Parathyroid adenoma (tissue), 2 donors: ENCODE data around the gene RTL9.

Source experiments
- H2AFZ ChIP-seq: fragments of 300-600 bp; sonication (generic); one replicate; pipeline ENCODE4 v1.7.0; 2017; ENCODE audit warnings: antibody characterized with exemption, mild to moderate bottlenecking
- H3K27ac ChIP-seq: fragments of 300-600 bp; sonication (generic); one replicate; pipeline ENCODE4 v1.7.0; 2017
- H3K27me3 ChIP-seq: fragments of 300-600 bp; sonication (generic); one replicate; pipeline ENCODE4 v1.7.0; 2017; ENCODE audit warnings: low read length; ENCODE audit not compliant: control insufficient read depth, insufficient read depth
- H3K36me3 ChIP-seq: fragments of 300-600 bp; sonication (generic); one replicate; pipeline ENCODE4 v1.7.0; 2017; ENCODE audit warnings: low read length; ENCODE audit not compliant: control insufficient read depth, insufficient read depth
- H3K4me1 ChIP-seq: fragments of 300-600 bp; sonication (generic); one replicate; pipeline ENCODE4 v1.7.0; 2017; ENCODE audit warnings: control low read depth
- H3K4me2 ChIP-seq: fragments of 300-600 bp; sonication (generic); one replicate; pipeline ENCODE4 v1.7.0; 2017; ENCODE audit warnings: low read length
- H3K4me3 ChIP-seq: fragments of 300-600 bp; sonication (generic); one replicate; pipeline ENCODE4 v1.7.0; 2017; ENCODE audit warnings: low read depth, low read length
- H3K79me2 ChIP-seq: fragments of 300-600 bp; sonication (generic); one replicate; pipeline ENCODE4 v1.7.0; 2017; ENCODE audit warnings: control low read depth
- H3K9ac ChIP-seq: fragments of 300-600 bp; sonication (generic); one replicate; pipeline ENCODE4 v1.7.0; 2017; ENCODE audit warnings: mild to moderate bottlenecking
- H3K9me3 ChIP-seq: fragments of 300-600 bp; sonication (generic); one replicate; pipeline ENCODE4 v1.7.0; 2017; ENCODE audit warnings: low read length; ENCODE audit not compliant: control insufficient read depth
- CTCF ChIP-seq: fragments of 300-600 bp; sonication (generic); IDR thresholded peaks from one replicate; pipeline ENCODE4 v1.7.0; 2017; ENCODE audit warnings: antibody characterized with exemption, mild to moderate bottlenecking
- donor health status: primary hyperparathyroidism.

The RTL9 gene

GRCh38 chrX:110358548-110358947 is at the start of gene RTL9:
RTL9 (plus strand) TSS chrX:110358848; CDS start chrX:110450618, 91,770 bp downstream.
- no peak for TF ChIP-seq CTCF
- no peaks in the 10 kb centered on the region for H3K4me1 ChIP-seq
- H3K36me3 ChIP-seq, result no peaks in the 10 kb centered on the region
- H3K27me3 ChIP-seq, result no peaks in the 10 kb centered on the region
- no peak within 1 kb of the TSS for H3K9ac ChIP-seq
- no peak within 1 kb of the TSS for H3K27ac ChIP-seq
- H3K4me3 ChIP-seq, result no peak within 1 kb of the TSS
- no peaks in the 10 kb centered on the region for H3K9me3 ChIP-seq
- no peak within 1 kb of the TSS for H2AFZ ChIP-seq
- H3K4me2 ChIP-seq, result no peak within 1 kb of the TSS
- no peaks in the 10 kb centered on the region for H3K79me2 ChIP-seq

- H3K27me3 ChIP-seq, result no peaks in the 10 kb centered on the region
- no peak overlapping the region for H3K4me3 ChIP-seq
- no peaks in the 10 kb centered on the region for H3K36me3 ChIP-seq
- no peak for TF ChIP-seq CTCF
- H3K9me3 ChIP-seq, result no peaks in the 10 kb centered on the region
- no peaks in the 10 kb centered on the region for H3K4me1 ChIP-seq
- H3K79me2 ChIP-seq, result no peaks in the 10 kb centered on the region
- H3K9ac ChIP-seq, result no peak overlapping the region
- no peak overlapping the region for H3K4me2 ChIP-seq
- no peak overlapping the region for H2AFZ ChIP-seq
- no peak overlapping the region for H3K27ac ChIP-seq
These were observed 48.5 kb upstream of the RTL9 start for GRCh38 chrX:110310000-110310790.

GRCh38 chrX:110310896-110311295 is 47.8 kb upstream of the RTL9 start:
- no peak overlapping the region for H3K4me3 ChIP-seq
- no peaks in the 10 kb centered on the region for H3K4me1 ChIP-seq
- no peaks in the 10 kb centered on the region for H3K36me3 ChIP-seq
- H3K27me3 ChIP-seq, result no peaks in the 10 kb centered on the region
- TF ChIP-seq CTCF, result no peak
- H2AFZ ChIP-seq, result no peak overlapping the region
- H3K79me2 ChIP-seq, result no peaks in the 10 kb centered on the region
- no peak overlapping the region for H3K9ac ChIP-seq
- no peak overlapping the region for H3K4me2 ChIP-seq
- H3K27ac ChIP-seq, result no peak overlapping the region
- H3K9me3 ChIP-seq, result no peaks in the 10 kb centered on the region

- H3K27me3 ChIP-seq, result no peaks in the 10 kb centered on the region
- no peak overlapping the region for H3K27ac ChIP-seq
- TF ChIP-seq CTCF, result no peak
- no peaks in the 10 kb centered on the region for H3K79me2 ChIP-seq
- H3K4me3 ChIP-seq, result no peak overlapping the region
- H3K9ac ChIP-seq, result no peak overlapping the region
- no peak overlapping the region for H2AFZ ChIP-seq
- no peaks in the 10 kb centered on the region for H3K36me3 ChIP-seq
- no peaks in the 10 kb centered on the region for H3K4me1 ChIP-seq
- H3K9me3 ChIP-seq, result no peaks in the 10 kb centered on the region
- H3K4me2 ChIP-seq, result no peak overlapping the region
These were observed 47.0 kb upstream of the RTL9 start for GRCh38 chrX:110311437-110312230.
